ENCODE measurements around the gene PTPRA.

The PTPRA gene

DNA sequence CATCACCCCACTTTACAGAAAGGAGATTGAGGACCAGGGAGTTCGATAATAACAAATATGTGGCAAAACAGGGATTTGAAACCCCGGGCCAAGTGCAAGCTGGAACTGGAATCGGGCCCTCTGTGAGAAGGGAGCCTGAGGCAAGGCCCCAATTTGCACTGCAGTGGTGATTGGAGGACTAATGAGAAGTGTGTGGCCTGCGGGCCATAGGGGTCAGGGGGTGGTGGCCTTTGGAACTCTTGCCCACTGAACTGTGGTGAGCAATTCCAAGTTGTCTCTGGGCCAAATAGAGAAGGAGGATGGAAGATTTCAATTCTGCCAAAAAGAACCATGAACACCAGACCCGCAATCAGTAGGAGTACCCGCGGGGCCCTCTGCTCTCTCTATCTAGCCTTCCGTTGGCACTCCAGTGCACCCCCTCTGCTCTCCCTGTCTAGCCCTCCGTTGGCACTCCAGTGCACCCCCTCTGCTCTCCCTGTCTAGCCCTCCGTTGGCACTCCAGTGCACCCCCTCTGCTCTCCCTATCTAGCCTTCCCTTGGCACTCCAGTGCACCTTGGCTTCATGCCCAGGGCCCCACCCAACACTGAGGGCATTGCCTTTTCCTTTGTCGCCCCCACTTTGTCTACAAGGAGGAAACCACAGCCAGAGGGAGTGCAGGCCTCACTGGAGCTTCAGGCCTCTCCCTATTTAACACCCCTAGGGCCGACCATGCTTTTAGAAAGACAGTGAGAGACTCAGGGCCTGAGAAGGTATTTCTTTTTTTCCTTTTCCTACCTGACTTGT is 6.0 kb upstream of the PTPRA start:
- no peak overlapping the region for H4K8ac ChIP-seq (ENCODE audit: low read depth, low read length)
- no peak overlapping the region for H3K18ac ChIP-seq (ENCODE audit: low read length)
- H3K27ac ChIP-seq (replicated peaks; ENCODE audit: low read length), result no peak overlapping the region
- peaks cover 0 to 2% (median 0%) of the 10 kb centered on the region in 3 experiments for H3K27me3 ChIP-seq (ENCODE audit: control insufficient read depth in 3 of 3, insufficient read depth in 3 of 3, low read depth in 1 of 3, low read length in 3 of 3)
- H2BK5ac ChIP-seq (ENCODE audit: low read length), result no peak overlapping the region
- no peak overlapping the region for H3K4ac ChIP-seq (ENCODE audit: low read length)
- no peak overlapping the region for H2AFZ ChIP-seq (ENCODE audit: low read length)
- H2BK12ac ChIP-seq (ENCODE audit: low read length), result no peak overlapping the region
- no peak overlapping the region for H3K9ac ChIP-seq (ENCODE audit: low read depth, low read length, poor library complexity)
- peaks cover 5 to 10% of the 10 kb centered on the region in 2 donors for H3K4me1 ChIP-seq (ENCODE audit: control insufficient read depth in 2 of 2, insufficient read depth in 1 of 2, low read depth in 1 of 2, low read length in 2 of 2)
- H3K4me3 ChIP-seq (ENCODE audit: low read length in 2 of 2), result no peak overlapping the region
- DNase-seq (ENCODE audit: low spot score), result no peak
- no peak overlapping the region for H3K4me2 ChIP-seq (ENCODE audit: insufficient read depth, low read length, poor library complexity, severe bottlenecking)
- no peak overlapping the region for H3K23ac ChIP-seq (ENCODE audit: low read depth, low read length, poor library complexity)
- H3K14ac ChIP-seq (ENCODE audit: low read length), result no peak overlapping the region
- H2BK120ac ChIP-seq (ENCODE audit: low read depth, low read length), result no peak overlapping the region
- H3K9me3 ChIP-seq (replicated peaks in 1 of 2; ENCODE audit: control insufficient read depth in 2 of 2, insufficient read depth in 1 of 2, low read depth in 1 of 2, low read length in 2 of 2), result no peaks in the 10 kb centered on the region
- WGBS, 2 donors (ENCODE audit: extremely low coverage in 2 of 2, insufficient read length in 2 of 2, insufficient replicate concordance in 1 of 2), result no CpG with 5 or more reads among the region's 12 CpGs
- H2AK5ac ChIP-seq (ENCODE audit: low read depth, low read length), result no peak overlapping the region
- H3K36me3 ChIP-seq (replicated peaks in 1 of 2; ENCODE audit: control insufficient read depth in 2 of 2, insufficient read depth in 2 of 2, low read length in 2 of 2), result peaks cover 18 to 42% of the 10 kb centered on the region in 2 donors
- H2BK15ac ChIP-seq (ENCODE audit: low read length), result no peak overlapping the region
- H3K79me1 ChIP-seq (ENCODE audit: low read depth, low read length), result no peaks in the 10 kb centered on the region
- H4K91ac ChIP-seq (ENCODE audit: low read depth, low read length, poor library complexity), result no peak overlapping the region

DNA sequence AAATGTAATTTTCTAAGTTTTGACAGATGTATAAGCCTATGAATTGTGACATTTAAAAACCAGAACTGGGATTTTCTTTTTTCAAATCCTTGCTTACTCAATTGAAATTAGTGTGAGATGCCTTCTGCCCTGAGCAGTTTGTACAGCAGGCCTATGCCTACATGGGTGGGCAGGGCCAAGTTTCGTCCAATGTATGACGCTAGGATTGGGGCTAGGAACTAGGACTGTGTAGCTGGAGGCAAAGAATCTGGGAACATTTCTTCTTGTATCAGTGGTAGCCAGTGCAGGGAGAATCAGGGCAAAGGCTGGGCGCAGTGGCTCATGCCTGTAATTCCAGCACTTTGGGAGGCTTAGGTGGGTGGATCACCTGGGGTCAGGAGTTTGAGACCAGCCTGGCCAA is 3.9 kb upstream of the PTPRA start:
- H4K8ac ChIP-seq (ENCODE audit: low read depth, low read length), result no peak overlapping the region
- no peak overlapping the region for H2AK5ac ChIP-seq (ENCODE audit: low read depth, low read length)
- H2BK12ac ChIP-seq (ENCODE audit: low read length), result no peak overlapping the region
- H3K27me3 ChIP-seq (ENCODE audit: control insufficient read depth in 3 of 3, insufficient read depth in 3 of 3, low read depth in 1 of 3, low read length in 3 of 3), result peaks cover 0 to 4% (median 0%) of the 10 kb centered on the region in 3 experiments
- no peak overlapping the region for H3K27ac ChIP-seq (replicated peaks; ENCODE audit: low read length)
- H3K9ac ChIP-seq (ENCODE audit: low read depth, low read length, poor library complexity), result no peak overlapping the region
- H3K4ac ChIP-seq (ENCODE audit: low read length), result no peak overlapping the region
- WGBS, 2 donors (ENCODE audit: extremely low coverage in 2 of 2, insufficient read length in 2 of 2, insufficient replicate concordance in 1 of 2), result no CpG with 5 or more reads among the region's 3 CpGs
- peaks cover 6 to 11% of the 10 kb centered on the region in 2 donors for H3K4me1 ChIP-seq (ENCODE audit: control insufficient read depth in 2 of 2, insufficient read depth in 1 of 2, low read depth in 1 of 2, low read length in 2 of 2)
- H2BK120ac ChIP-seq (ENCODE audit: low read depth, low read length), result no peak overlapping the region
- no peak overlapping the region for H4K91ac ChIP-seq (ENCODE audit: low read depth, low read length, poor library complexity)
- no peaks in the 10 kb centered on the region for H3K79me1 ChIP-seq (ENCODE audit: low read depth, low read length)
- H3K4me2 ChIP-seq (ENCODE audit: insufficient read depth, low read length, poor library complexity, severe bottlenecking), result no peak overlapping the region
- peaks cover 14 to 28% of the 10 kb centered on the region in 2 donors for H3K36me3 ChIP-seq (replicated peaks in 1 of 2; ENCODE audit: control insufficient read depth in 2 of 2, insufficient read depth in 2 of 2, low read length in 2 of 2)
- H2BK15ac ChIP-seq (ENCODE audit: low read length), result no peak overlapping the region
- no peak overlapping the region for H3K23ac ChIP-seq (ENCODE audit: low read depth, low read length, poor library complexity)
- no peak overlapping the region for H3K14ac ChIP-seq (ENCODE audit: low read length)
- DNase-seq (ENCODE audit: low spot score), result no peak
- H3K9me3 ChIP-seq (replicated peaks in 1 of 2; ENCODE audit: control insufficient read depth in 2 of 2, insufficient read depth in 1 of 2, low read depth in 1 of 2, low read length in 2 of 2), result no peaks in the 10 kb centered on the region
- no peak overlapping the region for H3K18ac ChIP-seq (ENCODE audit: low read length)
- H2AFZ ChIP-seq (ENCODE audit: low read length), result no peak overlapping the region
- H2BK5ac ChIP-seq (ENCODE audit: low read length), result no peak overlapping the region
- no peak overlapping the region for H3K4me3 ChIP-seq (ENCODE audit: low read length in 2 of 2)

DNA sequence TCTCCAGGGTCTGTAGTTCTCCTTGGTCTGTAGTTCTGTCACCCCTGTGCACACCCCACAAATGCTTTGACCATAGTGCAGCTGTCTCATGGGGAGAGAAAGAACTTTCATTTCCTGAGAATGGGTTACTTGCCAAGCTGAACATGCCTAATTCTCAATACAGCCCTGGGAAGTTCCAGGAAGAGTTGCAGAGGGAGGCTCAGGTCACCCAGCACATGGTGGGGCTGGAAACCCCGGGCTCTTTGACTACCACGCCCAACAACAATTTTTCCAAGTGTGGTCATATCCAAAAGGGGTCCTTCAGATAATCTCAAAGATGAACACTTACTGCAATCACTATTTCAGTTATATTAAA is 2.2 kb upstream of the PTPRA start:
- no peak for DNase-seq (ENCODE audit: low spot score)
- no peak overlapping the region for H4K91ac ChIP-seq (ENCODE audit: low read depth, low read length, poor library complexity)
- H3K27me3 ChIP-seq (ENCODE audit: control insufficient read depth in 3 of 3, insufficient read depth in 3 of 3, low read depth in 1 of 3, low read length in 3 of 3), result peaks cover 0 to 4% (median 0%) of the 10 kb centered on the region in 3 experiments
- no peak overlapping the region for H3K18ac ChIP-seq (ENCODE audit: low read length)
- no peaks in the 10 kb centered on the region for H3K9me3 ChIP-seq (replicated peaks in 1 of 2; ENCODE audit: control insufficient read depth in 2 of 2, insufficient read depth in 1 of 2, low read depth in 1 of 2, low read length in 2 of 2)
- no peak overlapping the region for H3K9ac ChIP-seq (ENCODE audit: low read depth, low read length, poor library complexity)
- H2BK5ac ChIP-seq (ENCODE audit: low read length), result no peak overlapping the region
- H2BK15ac ChIP-seq (ENCODE audit: low read length), result no peak overlapping the region
- H3K23ac ChIP-seq (ENCODE audit: low read depth, low read length, poor library complexity), result no peak overlapping the region
- H3K36me3 ChIP-seq (replicated peaks in 1 of 2; ENCODE audit: control insufficient read depth in 2 of 2, insufficient read depth in 2 of 2, low read length in 2 of 2), result peaks cover 8 to 26% of the 10 kb centered on the region in 2 donors
- no peak overlapping the region for H3K14ac ChIP-seq (ENCODE audit: low read length)
- H2BK12ac ChIP-seq (ENCODE audit: low read length), result no peak overlapping the region
- no peak overlapping the region for H2BK120ac ChIP-seq (ENCODE audit: low read depth, low read length)
- WGBS, 2 donors (ENCODE audit: extremely low coverage in 2 of 2, insufficient read length in 2 of 2, insufficient replicate concordance in 1 of 2), result no CpG with 5 or more reads among the region's 2 CpGs
- H3K4ac ChIP-seq (ENCODE audit: low read length), result no peak overlapping the region
- peaks cover 12 to 19% of the 10 kb centered on the region in 2 donors for H3K4me1 ChIP-seq (ENCODE audit: control insufficient read depth in 2 of 2, insufficient read depth in 1 of 2, low read depth in 1 of 2, low read length in 2 of 2)
- H3K4me2 ChIP-seq (ENCODE audit: insufficient read depth, low read length, poor library complexity, severe bottlenecking), result no peak overlapping the region
- no peak overlapping the region for H3K27ac ChIP-seq (replicated peaks; ENCODE audit: low read length)
- H3K4me3 ChIP-seq (ENCODE audit: low read length in 2 of 2), result no peak overlapping the region
- H3K79me1 ChIP-seq (ENCODE audit: low read depth, low read length), result no peaks in the 10 kb centered on the region
- peak overlapping the region; percentile 79 for H2AFZ ChIP-seq (ENCODE audit: low read length)
- H2AK5ac ChIP-seq (ENCODE audit: low read depth, low read length), result no peak overlapping the region
- H4K8ac ChIP-seq (ENCODE audit: low read depth, low read length), result no peak overlapping the region

DNA sequence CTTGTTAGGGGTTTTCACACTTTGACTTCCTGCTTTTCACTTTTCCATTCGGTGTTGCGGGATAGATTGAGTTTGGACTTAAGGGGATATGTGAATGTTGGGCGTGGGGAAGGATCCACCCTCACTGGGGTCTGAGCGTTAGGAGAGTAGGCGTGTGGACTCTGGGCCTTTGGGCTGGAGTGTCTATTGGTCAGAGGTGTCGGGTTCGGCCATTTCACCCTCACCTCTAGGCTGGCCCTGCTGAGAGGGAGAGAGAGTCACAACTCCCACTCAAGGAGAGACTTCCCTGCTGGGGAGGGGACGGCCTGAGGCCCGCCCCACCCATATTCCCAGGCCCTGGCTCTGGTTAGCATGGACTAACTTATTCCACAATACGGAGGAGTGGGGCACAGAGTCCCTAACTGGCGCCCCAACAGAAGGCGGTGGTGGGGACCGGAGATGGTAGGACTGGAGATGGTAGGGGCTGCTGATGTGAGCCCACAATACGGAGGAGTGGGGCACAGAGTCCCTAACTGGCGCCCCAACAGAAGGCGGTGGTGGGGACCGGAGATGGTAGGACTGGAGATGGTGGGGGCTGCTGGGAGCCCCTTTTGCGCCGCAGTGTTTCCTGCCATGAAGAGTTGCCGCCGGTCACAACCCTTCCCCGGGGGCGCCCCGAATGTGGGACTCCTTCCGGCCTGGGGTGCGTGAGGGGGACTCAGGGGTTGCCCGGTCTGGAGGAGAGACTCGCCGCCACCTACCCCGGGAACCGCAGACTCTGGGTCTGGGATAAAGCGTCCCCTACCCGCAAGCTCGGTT is 1.4 kb upstream of the PTPRA start:
- no CpG with 5 or more reads among the region's 34 CpGs for WGBS, 2 donors (ENCODE audit: extremely low coverage in 2 of 2, insufficient read length in 2 of 2, insufficient replicate concordance in 1 of 2)
- Histone ChIP-seq H3K36me3 (replicated peaks in 1 of 2; ENCODE audit: control insufficient read depth in 2 of 2, insufficient read depth in 2 of 2, low read length in 2 of 2) (peaks cover 3 to 26% of the 10 kb centered on the region in 2 donors), H2AK5ac (ENCODE audit: low read depth, low read length) (no peak overlapping the region), H3K18ac (ENCODE audit: low read length) (peak overlapping the region; percentile 94), H3K27me3 (ENCODE audit: control insufficient read depth in 3 of 3, insufficient read depth in 3 of 3, low read depth in 1 of 3, low read length in 3 of 3) (peaks cover 0 to 4% (median 0%) of the 10 kb centered on the region in 3 experiments), H2BK12ac (ENCODE audit: low read length) (no peak overlapping the region), H3K9me3 (replicated peaks in 1 of 2; ENCODE audit: control insufficient read depth in 2 of 2, insufficient read depth in 1 of 2, low read depth in 1 of 2, low read length in 2 of 2) (no peaks in the 10 kb centered on the region), H2BK15ac (ENCODE audit: low read length) (peak overlapping the region; percentile 32), H3K27ac (replicated peaks; ENCODE audit: low read length) (no peak overlapping the region), H3K23ac (ENCODE audit: low read depth, low read length, poor library complexity) (peak overlapping the region; percentile 46), H2AFZ (ENCODE audit: low read length) (no peak overlapping the region), H4K91ac (ENCODE audit: low read depth, low read length, poor library complexity) (no peak overlapping the region), H3K4ac (ENCODE audit: low read length) (no peak overlapping the region), H2BK120ac (ENCODE audit: low read depth, low read length) (peak overlapping the region; percentile 77), H3K4me1 (ENCODE audit: control insufficient read depth in 2 of 2, insufficient read depth in 1 of 2, low read depth in 1 of 2, low read length in 2 of 2) (peaks cover 12 to 19% of the 10 kb centered on the region in 2 donors), H2BK5ac (ENCODE audit: low read length) (no peak overlapping the region), H3K14ac (ENCODE audit: low read length) (peak overlapping the region; percentile 26), H4K8ac (ENCODE audit: low read depth, low read length) (peak overlapping the region; percentile 5), H3K9ac (ENCODE audit: low read depth, low read length, poor library complexity) (peak overlapping the region; percentile 87), H3K4me3 (ENCODE audit: low read length in 2 of 2) (peak overlapping the region in 1 of 2 donors; percentile 86), H3K4me2 (ENCODE audit: insufficient read depth, low read length, poor library complexity, severe bottlenecking) (peak overlapping the region; percentile 93), H3K79me1 (ENCODE audit: low read depth, low read length) (no peaks in the 10 kb centered on the region)
- DNase-seq (ENCODE audit: low spot score), result no peak
